Stimulated activated naive B cell treated with anti-CD40 and anti-IgM and Interleukin-4, amounts not matched to agents 10 μg/mL and 1 μg/mL and 100 μg/mL, for 72 hours (primary cell): ENCODE results near the gene SMPDL3A.

Source experiments
- ATAC-seq, 2 donors: fragments of 150-1000 bp; cut with Tn5 transposase; replicated peaks; 2 replicates each; pipeline ENCODE4 v1.10.0; 2021; ENCODE audit warnings: moderate library complexity in 1 of 2
- DNase-seq: peaks from one replicate; pipeline ENCODE4 v3.0.0; 2021
- H3K27ac Mint-ChIP-seq: one replicate; pipeline ENCODE4 v1.8.0; 2022; ENCODE audit warnings: mild to moderate bottlenecking, mixed read lengths
- H3K27me3 Mint-ChIP-seq, 2 donors: one replicate each; pipeline ENCODE4 v1.8.0; 2022; ENCODE audit warnings: mixed read lengths in 2 of 2
- H3K36me3 Mint-ChIP-seq, 2 donors: one replicate each; pipeline ENCODE4 v1.8.0; 2022; ENCODE audit warnings: mixed read lengths in 2 of 2, mild to moderate bottlenecking in 1 of 2
- H3K4me1 Mint-ChIP-seq, 2 donors: one replicate each; pipeline ENCODE4 v1.8.0; 2022; ENCODE audit warnings: mixed read lengths in 2 of 2, mild to moderate bottlenecking in 1 of 2
- H3K4me3 Mint-ChIP-seq, 2 donors: one replicate each; pipeline ENCODE4 v1.8.0; 2022; ENCODE audit warnings: mild to moderate bottlenecking in 2 of 2, mixed read lengths in 2 of 2, moderate library complexity in 1 of 2
- H3K9me3 Mint-ChIP-seq, 2 donors: one replicate each; pipeline ENCODE4 v1.8.0; 2022; ENCODE audit warnings: mixed read lengths in 2 of 2, mild to moderate bottlenecking in 1 of 2

SMPDL3A gene

GRCh38 chr6:122803171-122803661 lies 14.2 kb downstream of the SMPDL3A start:
- no peak overlapping the region for H3K27ac Mint-ChIP-seq
- H3K4me1 Mint-ChIP-seq: no peaks in the 10 kb centered on the region
- no peaks in the 10 kb centered on the region for H3K36me3 Mint-ChIP-seq
- H3K27me3 Mint-ChIP-seq: no peaks in the 10 kb centered on the region
- ATAC-seq: no peak
- no peaks in the 10 kb centered on the region for H3K9me3 Mint-ChIP-seq
- DNase-seq: no peak
- no peak overlapping the region for H3K4me3 Mint-ChIP-seq

DNA sequence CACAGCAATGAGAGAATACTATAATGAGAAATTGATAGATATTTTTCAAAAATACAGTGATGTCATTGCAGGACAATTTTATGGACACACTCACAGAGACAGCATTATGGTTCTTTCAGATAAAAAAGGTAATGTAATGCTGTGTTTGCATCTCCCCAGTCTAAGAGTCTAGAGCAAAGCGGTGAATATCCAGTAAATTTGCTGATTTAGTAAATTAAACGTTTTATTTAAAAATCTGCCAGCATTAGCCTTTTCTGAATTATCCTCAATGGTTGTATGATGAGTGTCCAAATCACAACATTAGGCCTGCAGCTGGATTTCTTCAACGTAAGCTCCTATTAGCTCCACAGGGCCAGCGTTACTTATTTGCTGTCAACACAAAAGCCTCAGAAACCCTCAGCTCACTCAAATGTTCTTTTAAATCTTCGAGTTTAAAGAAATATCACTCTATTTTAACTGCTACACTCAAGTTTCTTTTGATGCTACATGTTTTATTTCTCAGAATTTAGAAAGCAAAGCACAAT lies 16.0 kb downstream of the SMPDL3A start:
- Mint-ChIP-seq H3K4me3 (no peak overlapping the region), H3K27me3 (no peaks in the 10 kb centered on the region), H3K36me3 (no peaks in the 10 kb centered on the region), H3K27ac (no peak overlapping the region), H3K4me1 (no peaks in the 10 kb centered on the region), H3K9me3 (no peaks in the 10 kb centered on the region)
- ATAC-seq (no peak), DNase-seq (no peak)

- ATAC-seq (no peak), DNase-seq (no peak)
- H3K4me1 Mint-ChIP-seq: no peaks in the 10 kb centered on the region
- no peaks in the 10 kb centered on the region for H3K36me3 Mint-ChIP-seq
- no peaks in the 10 kb centered on the region for H3K9me3 Mint-ChIP-seq
- H3K4me3 Mint-ChIP-seq: no peak overlapping the region
- H3K27me3 Mint-ChIP-seq: no peaks in the 10 kb centered on the region
- H3K27ac Mint-ChIP-seq: no peak overlapping the region
Measured at GRCh38 chr6:122806291-122806690, 17.2 kb downstream of the SMPDL3A start.

DNA sequence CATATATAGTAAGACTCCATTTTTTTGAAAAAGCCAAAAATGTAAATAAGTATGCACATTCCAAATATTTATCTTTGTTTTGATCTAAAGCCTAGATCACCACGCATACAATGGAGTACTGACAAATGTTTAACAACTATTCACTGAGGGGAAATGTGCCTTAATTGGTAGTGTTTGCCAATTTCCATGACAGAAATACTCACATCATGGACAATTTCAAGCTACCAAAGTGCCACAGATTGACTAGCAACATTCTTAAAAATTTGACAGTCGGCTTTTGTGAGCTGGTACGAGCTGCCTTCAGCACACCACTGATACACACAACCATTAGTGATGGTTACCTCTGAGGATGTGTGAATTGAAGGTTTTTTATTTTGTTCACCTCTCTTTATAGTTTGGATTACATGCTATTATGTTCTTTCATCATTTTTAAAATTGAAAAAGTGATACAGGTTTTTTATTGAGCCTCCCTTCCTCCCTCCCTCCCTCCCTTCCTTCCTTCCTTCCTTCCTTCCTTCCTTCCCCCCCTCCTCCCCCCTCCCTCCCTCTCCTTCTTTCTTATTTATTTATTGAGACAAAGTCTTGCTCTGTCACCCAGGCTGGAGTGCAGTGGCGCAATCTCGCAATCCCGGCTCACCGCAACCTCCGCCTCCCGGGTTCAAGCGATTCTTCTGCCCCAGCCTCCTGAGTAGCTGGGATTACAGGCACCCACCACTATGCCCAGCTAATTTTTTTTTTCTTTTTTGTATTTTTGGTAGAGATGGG lies 19.2 kb downstream of the SMPDL3A start:
- no peak for DNase-seq

DNA sequence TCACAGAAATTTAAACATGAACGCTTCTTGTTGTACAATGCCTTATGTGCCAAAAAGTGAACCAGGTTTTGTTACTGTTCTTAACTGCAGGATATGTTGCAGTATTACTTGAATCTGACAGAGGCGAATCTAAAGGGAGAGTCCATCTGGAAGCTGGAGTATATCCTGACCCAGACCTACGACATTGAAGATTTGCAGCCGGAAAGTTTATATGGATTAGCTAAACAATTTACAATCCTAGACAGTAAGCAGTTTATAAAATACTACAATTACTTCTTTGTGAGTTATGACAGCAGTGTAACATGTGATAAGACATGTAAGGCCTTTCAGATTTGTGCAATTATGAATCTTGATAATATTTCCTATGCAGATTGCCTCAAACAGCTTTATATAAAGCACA lies 19.9 kb downstream of the SMPDL3A start:
- Mint-ChIP-seq H3K9me3 (no peaks in the 10 kb centered on the region), H3K27me3 (no peaks in the 10 kb centered on the region)

More for the DNA sequence above, 19.2 kb downstream of the SMPDL3A start:
- Mint-ChIP-seq H3K27ac (no peak overlapping the region), H3K4me3 (no peak overlapping the region), H3K36me3 (no peaks in the 10 kb centered on the region), H3K9me3 (no peaks in the 10 kb centered on the region), H3K4me1 (no peaks in the 10 kb centered on the region), H3K27me3 (no peaks in the 10 kb centered on the region)
- ATAC-seq: no peak

DNA sequence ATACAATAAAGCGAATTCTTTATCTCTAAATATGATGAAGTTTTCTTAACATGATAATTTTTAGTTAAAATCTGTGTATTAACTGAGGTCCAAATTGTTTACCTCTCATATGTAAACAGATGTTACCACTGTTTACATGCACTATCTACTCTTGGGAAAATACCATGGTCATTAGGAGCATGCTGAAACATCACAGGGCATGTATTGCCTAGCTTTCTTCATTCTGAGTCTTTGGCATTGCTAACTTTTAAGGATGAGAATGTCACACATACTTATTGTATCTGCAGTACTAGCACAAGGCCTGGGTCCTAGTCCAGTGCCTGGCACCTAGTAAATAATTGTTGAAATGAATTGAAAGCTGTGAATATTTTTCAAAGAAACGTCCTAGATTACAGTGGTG lies 20.6 kb downstream of the SMPDL3A start:
- H3K4me3 Mint-ChIP-seq: no peak overlapping the region
- DNase-seq: no peak
- no peaks in the 10 kb centered on the region for H3K27me3 Mint-ChIP-seq
- no peaks in the 10 kb centered on the region for H3K36me3 Mint-ChIP-seq
- H3K4me1 Mint-ChIP-seq: no peaks in the 10 kb centered on the region
- H3K27ac Mint-ChIP-seq: no peak overlapping the region
- no peak for ATAC-seq
- H3K9me3 Mint-ChIP-seq: no peaks in the 10 kb centered on the region

More for the DNA sequence above, 19.9 kb downstream of the SMPDL3A start:
- no peak overlapping the region for H3K4me3 Mint-ChIP-seq
- DNase-seq (no peak), ATAC-seq (no peak)
- no peaks in the 10 kb centered on the region for H3K4me1 Mint-ChIP-seq
- H3K36me3 Mint-ChIP-seq: no peaks in the 10 kb centered on the region
- no peak overlapping the region for H3K27ac Mint-ChIP-seq

DNA sequence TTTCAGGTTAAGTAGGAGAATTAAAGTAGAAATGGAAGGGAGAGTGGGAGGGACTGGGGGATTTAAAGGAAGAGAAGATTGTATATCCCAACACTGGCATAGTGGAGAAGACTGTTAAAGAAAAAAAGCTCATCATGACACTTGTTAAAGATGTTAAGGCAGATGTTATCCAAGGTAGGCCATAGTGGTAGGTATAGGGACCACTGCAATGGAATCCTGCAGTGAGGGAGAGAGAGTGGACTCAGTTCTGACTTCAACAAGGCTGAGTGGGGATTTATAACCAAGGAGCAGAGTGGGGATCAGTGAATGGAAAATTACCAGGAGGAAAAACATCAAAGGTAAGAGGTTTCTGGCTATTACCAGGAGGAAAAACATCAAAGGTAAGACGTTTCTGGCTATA lies 21.1 kb downstream of the SMPDL3A start:
- DNase-seq: no peak
- H3K9me3 Mint-ChIP-seq: no peaks in the 10 kb centered on the region
- no peaks in the 10 kb centered on the region for H3K36me3 Mint-ChIP-seq
- H3K27me3 Mint-ChIP-seq: no peaks in the 10 kb centered on the region
- H3K4me1 Mint-ChIP-seq: no peaks in the 10 kb centered on the region
- H3K4me3 Mint-ChIP-seq: no peak overlapping the region
- ATAC-seq: no peak
- H3K27ac Mint-ChIP-seq: no peak overlapping the region

- Mint-ChIP-seq H3K27ac (no peak overlapping the region), H3K36me3 (no peaks in the 10 kb centered on the region), H3K4me3 (no peak overlapping the region), H3K9me3 (no peaks in the 10 kb centered on the region), H3K27me3 (no peaks in the 10 kb centered on the region), H3K4me1 (no peaks in the 10 kb centered on the region)
- ATAC-seq: no peak
- DNase-seq: no peak
Measured at GRCh38 chr6:122817358-122817757, 28.3 kb downstream of the SMPDL3A start.

DNA sequence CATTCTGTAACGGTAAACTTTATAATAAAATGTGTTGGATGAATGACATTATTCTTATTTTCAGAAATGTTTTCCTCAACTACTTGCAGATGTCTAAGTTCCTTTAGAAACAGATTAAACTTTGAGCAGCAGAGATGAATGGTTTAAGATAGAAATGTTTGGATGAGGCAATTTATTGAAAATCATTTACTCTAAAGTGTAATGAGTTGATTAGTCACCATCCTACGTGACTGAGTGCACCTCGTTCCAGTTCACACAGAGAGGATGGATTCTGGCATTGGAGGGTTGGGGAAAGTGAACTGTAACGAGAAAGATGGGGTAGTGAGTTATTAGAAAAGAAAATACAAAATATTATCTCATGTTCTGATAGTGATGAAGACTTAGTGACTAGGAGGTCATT lies 28.7 kb downstream of the SMPDL3A start:
- H3K9me3 Mint-ChIP-seq: no peaks in the 10 kb centered on the region
- H3K36me3 Mint-ChIP-seq: no peaks in the 10 kb centered on the region
- no peaks in the 10 kb centered on the region for H3K27me3 Mint-ChIP-seq
- no peak overlapping the region for H3K4me3 Mint-ChIP-seq
- DNase-seq (no peak), ATAC-seq (no peak)
- H3K27ac Mint-ChIP-seq: no peak overlapping the region
- H3K4me1 Mint-ChIP-seq: no peaks in the 10 kb centered on the region

DNA sequence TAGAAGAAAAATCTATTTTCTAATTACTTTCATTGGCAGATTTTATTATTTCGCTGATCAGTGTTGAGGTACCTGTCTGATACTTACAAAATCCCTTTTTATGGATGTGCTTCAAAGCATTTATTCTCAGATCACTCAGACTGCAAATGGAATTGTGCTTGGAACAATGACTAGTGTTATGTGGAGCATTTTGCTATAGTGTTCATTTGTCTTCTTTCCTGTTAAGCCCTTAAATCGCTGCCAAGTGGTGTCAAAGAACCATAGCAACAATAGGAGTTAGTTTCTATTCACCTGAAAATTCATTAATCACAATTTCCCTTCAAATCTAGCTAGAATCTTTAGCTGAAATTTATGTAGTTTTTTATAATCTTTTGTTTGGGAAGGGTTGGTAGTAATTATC lies 29.8 kb downstream of the SMPDL3A start:
- Mint-ChIP-seq H3K9me3 (no peaks in the 10 kb centered on the region), H3K4me1 (no peaks in the 10 kb centered on the region), H3K4me3 (no peak overlapping the region), H3K36me3 (no peaks in the 10 kb centered on the region), H3K27me3 (no peaks in the 10 kb centered on the region), H3K27ac (no peak overlapping the region)
- ATAC-seq (no peak), DNase-seq (no peak)

DNA sequence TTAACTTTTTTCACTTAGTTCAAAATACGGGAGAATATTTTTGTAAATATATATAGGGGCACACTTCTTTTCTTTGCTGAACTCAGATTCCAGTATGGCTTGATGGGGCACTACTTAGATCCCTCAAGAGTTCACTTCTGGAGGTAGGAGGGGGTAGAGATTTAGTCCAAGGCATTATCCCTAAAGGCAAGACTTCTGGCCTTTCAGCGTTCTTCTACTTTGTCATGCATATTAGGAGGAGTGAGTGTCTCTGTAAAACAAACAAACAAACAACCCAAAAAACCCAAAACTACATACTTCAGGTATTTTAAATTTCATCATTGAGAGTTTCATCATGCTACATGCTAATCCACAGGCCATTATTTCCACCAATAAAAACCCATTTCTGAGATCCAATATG lies 32.0 kb downstream of the SMPDL3A start:
- ATAC-seq (no peak), DNase-seq (no peak)
- Mint-ChIP-seq H3K4me3 (no peak overlapping the region), H3K36me3 (no peaks in the 10 kb centered on the region), H3K27me3 (no peaks in the 10 kb centered on the region), H3K27ac (no peak overlapping the region), H3K9me3 (no peaks in the 10 kb centered on the region), H3K4me1 (no peaks in the 10 kb centered on the region)

- Mint-ChIP-seq H3K36me3 (no peaks in the 10 kb centered on the region), H3K9me3 (no peaks in the 10 kb centered on the region), H3K4me1 (no peaks in the 10 kb centered on the region), H3K4me3 (no peak overlapping the region), H3K27me3 (no peaks in the 10 kb centered on the region), H3K27ac (no peak overlapping the region)
- DNase-seq (no peak), ATAC-seq (no peak)
Measured at GRCh38 chr6:122825163-122825562, 36.1 kb downstream of the SMPDL3A start.

GRCh38 chr6:122829456-122829855 lies 40.4 kb downstream of the SMPDL3A start:
- Mint-ChIP-seq H3K27me3 (peaks cover 0 to 5% of the 10 kb centered on the region in 2 donors), H3K27ac (no peak overlapping the region), H3K4me3 (no peak overlapping the region), H3K4me1 (no peaks in the 10 kb centered on the region), H3K9me3 (no peaks in the 10 kb centered on the region), H3K36me3 (no peaks in the 10 kb centered on the region)
- no peak for ATAC-seq
- no peak for DNase-seq

- no peaks in the 10 kb centered on the region for H3K9me3 Mint-ChIP-seq
- DNase-seq: no peak
Measured at GRCh38 chr6:122831511-122831910, 42.5 kb downstream of the SMPDL3A start.

DNA sequence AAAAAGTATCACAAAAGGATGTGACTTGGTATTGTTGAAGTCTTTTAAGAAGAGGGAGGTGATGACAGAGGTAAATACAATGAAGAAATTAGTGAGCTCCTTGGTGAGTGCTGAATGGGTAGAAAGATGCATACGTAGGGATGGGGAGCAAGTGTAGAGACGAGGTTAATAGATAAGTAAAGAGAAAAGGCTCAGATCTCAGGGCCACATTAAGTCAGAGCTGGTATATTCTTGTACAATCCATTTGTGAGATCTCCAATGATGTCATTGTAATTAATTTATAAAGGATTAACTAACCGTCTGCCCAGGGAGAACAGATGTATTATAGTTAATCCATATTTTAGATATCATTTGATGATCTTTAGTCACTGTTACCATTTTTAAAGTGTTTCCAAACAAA lies 43.4 kb downstream of the SMPDL3A start:
- H3K9me3 Mint-ChIP-seq: no peaks in the 10 kb centered on the region
- H3K36me3 Mint-ChIP-seq: no peaks in the 10 kb centered on the region
- H3K27ac Mint-ChIP-seq: no peak overlapping the region

More at GRCh38 chr6:122831511-122831910, 42.5 kb downstream of the SMPDL3A start:
- H3K27ac Mint-ChIP-seq: no peak overlapping the region
- no peak for ATAC-seq
- H3K27me3 Mint-ChIP-seq: peaks cover 3 to 5% of the 10 kb centered on the region in 2 donors
- H3K36me3 Mint-ChIP-seq: no peaks in the 10 kb centered on the region
- H3K4me3 Mint-ChIP-seq: no peak overlapping the region
- H3K4me1 Mint-ChIP-seq: no peaks in the 10 kb centered on the region

More for the DNA sequence above, 43.4 kb downstream of the SMPDL3A start:
- no peak for ATAC-seq
- no peak for DNase-seq
- no peak overlapping the region for H3K4me3 Mint-ChIP-seq
- H3K4me1 Mint-ChIP-seq: no peaks in the 10 kb centered on the region
- peaks cover 4 to 5% of the 10 kb centered on the region in 2 donors for H3K27me3 Mint-ChIP-seq
